Neural cell (in vitro differentiated cells): ENCODE measurements around the gene TSPEAR. TPM values are rescaled to one million over a fixed set of nuclear protein-coding genes. Genes with fewer than 3 reads are reported as not detected.

ENCODE experiments used
- H2AFZ ChIP-seq: fragments of 200-600, 300-800 bp; sonication (generic), shearing (Covaris generic); 2 replicates; pipeline ENCODE4 v1.6.0; 2014; ENCODE audit warnings: low read depth, mild to moderate bottlenecking, antibody characterized with exemption, low read length, moderate library complexity
- H3F3A ChIP-seq: fragments of 200-600 bp; shearing (Covaris generic); 2 replicates; pipeline ENCODE4 v1.6.1; 2016; ENCODE audit warnings: mild to moderate bottlenecking, moderate library complexity, mixed read lengths, antibody characterized with exemption, low read length; ENCODE audit not compliant: insufficient read depth, poor library complexity, severe bottlenecking
- H3K27ac ChIP-seq: fragments of 200-600, 300-800 bp; sonication (generic), shearing (Covaris generic); 2 replicates; pipeline ENCODE4 v1.5.1; 2014; ENCODE audit warnings: mild to moderate bottlenecking, low read length, moderate library complexity
- H3K27me3 ChIP-seq: fragments of 300-800, 200-600 bp; sonication (generic), shearing (Covaris generic); 2 replicates; pipeline ENCODE4 v1.6.0; 2014; ENCODE audit warnings: mild to moderate bottlenecking, low read depth, low read length, moderate library complexity; ENCODE audit not compliant: insufficient read depth
- H3K36me3 ChIP-seq: fragments of 300-800, 200-600 bp; sonication (generic), shearing (Covaris generic); 2 replicates; pipeline ENCODE4 v1.5.1; 2014; ENCODE audit warnings: mild to moderate bottlenecking, antibody characterized with exemption, low read length, moderate library complexity; ENCODE audit not compliant: insufficient read depth
- H3K4me2 ChIP-seq: fragments of 300-800, 200-600 bp; sonication (generic), shearing (Covaris generic); 2 replicates; pipeline ENCODE4 v1.6.0; 2014; ENCODE audit warnings: mild to moderate bottlenecking, low read length
- H3K4me3 ChIP-seq: fragments of 300-800, 200-600 bp; sonication (generic), shearing (Covaris generic); 2 replicates; pipeline ENCODE4 v1.5.1; 2014; ENCODE audit warnings: mild to moderate bottlenecking, low read length, moderate library complexity
- H3K79me2 ChIP-seq: fragments of 200-600 bp; shearing (Covaris generic); replicated peaks from 2 replicates; pipeline ENCODE4 v1.6.0; 2014; ENCODE audit warnings: mild to moderate bottlenecking, low read length, moderate library complexity; ENCODE audit not compliant: insufficient read depth
- H3K9ac ChIP-seq: fragments of 300-800, 200-600 bp; sonication (generic), shearing (Covaris generic); 2 replicates; pipeline ENCODE4 v1.6.1; 2016; ENCODE audit warnings: mild to moderate bottlenecking, low read length, mixed read lengths
- H3K9me2 ChIP-seq: fragments of 200-600 bp; shearing (Covaris generic); 2 replicates; pipeline ENCODE4 v1.6.1; 2016; ENCODE audit warnings: mild to moderate bottlenecking, low read length, mixed read lengths; ENCODE audit not compliant: insufficient read depth
- H3K9me3 ChIP-seq: fragments of 200-600, 300-800 bp; sonication (generic), shearing (Covaris generic); 2 replicates; pipeline ENCODE4 v1.6.1; 2016; ENCODE audit warnings: mild to moderate bottlenecking, mixed run types, low read length, moderate library complexity, mixed read lengths
- H4K20me1 ChIP-seq: fragments of 200-600 bp; shearing (Covaris generic); 2 replicates; pipeline ENCODE4 v1.6.1; 2016; ENCODE audit warnings: mild to moderate bottlenecking, mixed run types; ENCODE audit not compliant: insufficient read depth
- CTCF ChIP-seq: fragments of 450-650 bp; IDR thresholded peaks from 2 replicates; pipeline ENCODE4 v1.5.1; 2014; ENCODE audit warnings: antibody characterized with exemption, mild to moderate bottlenecking, moderate library complexity; ENCODE audit not compliant: poor library complexity, severe bottlenecking
- EP300 ChIP-seq: fragments of 450-650 bp; conservative IDR thresholded peaks from 2 replicates; pipeline ENCODE4 v1.6.1; 2014; ENCODE audit warnings: antibody characterized with exemption, mild to moderate bottlenecking, moderate library complexity; ENCODE audit not compliant: poor library complexity, severe bottlenecking
- EZH2 ChIP-seq: fragments of 200-600, 300-800 bp; shearing (Covaris generic), sonication (generic); IDR thresholded peaks from 2 replicates; pipeline ENCODE4 v1.6.1; 2014; ENCODE audit warnings: antibody characterized with exemption, low read length, borderline replicate concordance, mild to moderate bottlenecking; ENCODE audit not compliant: insufficient read depth, poor library complexity, severe bottlenecking
- MXI1 ChIP-seq: fragments of 450-650 bp; conservative IDR thresholded peaks from 2 replicates; pipeline ENCODE4 v1.6.1; 2014; ENCODE audit warnings: antibody characterized with exemption, mild to moderate bottlenecking; ENCODE audit not compliant: poor library complexity, severe bottlenecking
- POLR2AphosphoS5 ChIP-seq: IDR thresholded peaks from 2 replicates; pipeline ENCODE4 v1.6.1; 2012
- RAD21 ChIP-seq: fragments of 450-650 bp; conservative IDR thresholded peaks from 2 replicates; pipeline ENCODE4 v1.6.1; 2014; ENCODE audit warnings: antibody characterized with exemption, mild to moderate bottlenecking, moderate library complexity
- REST ChIP-seq: IDR thresholded peaks from 2 replicates; pipeline ENCODE4 v1.6.1; 2012; ENCODE audit warnings: borderline replicate concordance
- SMC3 ChIP-seq: fragments of 450-650 bp; conservative IDR thresholded peaks from 2 replicates; pipeline ENCODE4 v1.6.1; 2014; ENCODE audit warnings: antibody characterized with exemption, mild to moderate bottlenecking, moderate library complexity; ENCODE audit not compliant: poor library complexity
- TAF1 ChIP-seq: IDR thresholded peaks from 2 replicates; pipeline ENCODE4 v1.6.1; 2012; ENCODE audit warnings: low read depth
- polyA plus RNA-seq: library from polyadenylated mRNA; depleted of rRNA; stranded (reverse); fragments of >200 nt; gene quantifications from 2 replicates; pipeline ENCODE4 v1.2.3, GENCODE V29; 2014

Gene TSPEAR
- polyA plus RNA-seq, 1 donor from 2014 or later = 0.19 TPM

- H3K36me3 ChIP-seq = no peaks in the 10 kb centered on the region
- H3K27me3 ChIP-seq = no peaks in the 10 kb centered on the region
- no peak overlapping the region for H3K9ac ChIP-seq
- H2AFZ ChIP-seq = no peak overlapping the region
- no peaks in the 10 kb centered on the region for H3K9me2 ChIP-seq
- no peak overlapping the region for H3K4me2 ChIP-seq
- no peaks in the 10 kb centered on the region for H4K20me1 ChIP-seq
- no peaks in the 10 kb centered on the region for H3K79me2 ChIP-seq
- no peak for TF ChIP-seq EZH2
- no peak for TF ChIP-seq EP300
- TF ChIP-seq SMC3 = no peak
- TF ChIP-seq POLR2AphosphoS5 = no peak
- TF ChIP-seq CTCF = no peak
- TF ChIP-seq REST = no peak
- TF ChIP-seq MXI1 = no peak
- no peak for TF ChIP-seq RAD21
- no peak for TF ChIP-seq TAF1
- no peak overlapping the region for H3K4me3 ChIP-seq
- H3K27ac ChIP-seq = no peak overlapping the region
- H3F3A ChIP-seq = no peaks in the 10 kb centered on the region
- H3K9me3 ChIP-seq = no peaks in the 10 kb centered on the region
These were observed 54.5 kb downstream of the TSPEAR start for GRCh38 chr21:44656868-44657267.

- H3K4me3 ChIP-seq = no peak within 1 kb of the TSS
- H3F3A ChIP-seq = no peaks in the 10 kb centered on the region
- no peak within 1 kb of the TSS for H3K27ac ChIP-seq
- H3K79me2 ChIP-seq = no peaks in the 10 kb centered on the region
- H3K9me3 ChIP-seq = no peaks in the 10 kb centered on the region
- H3K9ac ChIP-seq = no peak within 1 kb of the TSS
- H3K27me3 ChIP-seq = no peaks in the 10 kb centered on the region
- no peak within 1 kb of the TSS for H2AFZ ChIP-seq
- no peak within 1 kb of the TSS for H3K4me2 ChIP-seq
- H4K20me1 ChIP-seq = no peaks in the 10 kb centered on the region
- no peaks in the 10 kb centered on the region for H3K9me2 ChIP-seq
- no peaks in the 10 kb centered on the region for H3K36me3 ChIP-seq
- TF ChIP-seq TAF1 (no peak), MXI1 (no peak), RAD21 (no peak), SMC3 (no peak), CTCF (no peak), POLR2AphosphoS5 (no peak), EZH2 (no peak), REST (no peak), EP300 (no peak)
These were observed 56.7 kb downstream of the TSPEAR start, which contains the start of gene KRTAP12-4 for GRCh38 chr21:44654576-44655175. KRTAP12-4 (minus strand) TSS chr21:44654659; CDS start chr21:44654614, 45 bp downstream.
